SK-MEL-5 (cell line): ENCODE results near the gene NGEF. TPM values are rescaled to one million over a fixed set of nuclear protein-coding genes. Genes with fewer than 3 reads are reported as not detected.

Experiments
- small RNA-seq, 2 experiments: library from RNA; depleted of rRNA; stranded (forward); fragments of <200 nt; gene quantifications; one replicate each; pipeline ENCODE3, GENCODE V24; 2014
- total RNA-seq: library from RNA; depleted of rRNA; stranded (reverse); fragments of >200 nt; shearing (Covaris generic); gene quantifications from 2 replicates; pipeline ENCODE4 v1.2.3, GENCODE V29; 2014; rRNA removed

NGEF gene
- total RNA-seq, 1 experiment from 2014 or later: not detected

Small RNA genes lying within 50 kb of the gene (small RNA-seq; reads per million reads assigned to genes)
- 0 reads per million in 2 experiments for gene RF00019

Other genes with a start within 250 kb of the NGEF start
- gene KCNJ13, start 236.7 kb downstream of the NGEF start, total RNA-seq: 2.2 and 2.3 TPM in 2 replicates
- gene SNORC, start 143.0 kb downstream of the NGEF start, total RNA-seq: 0.55 and 1.1 TPM in 2 replicates
- not detected in 2 replicates for gene NEU2, start 19.4 kb upstream of the NGEF start, total RNA-seq
- 0.08 and 0.50 TPM in 2 replicates for gene INPP5D, start 47.1 kb upstream of the NGEF start, total RNA-seq
- 28.1 and 28.7 TPM in 2 replicates for gene ATG16L1, start 238.4 kb upstream of the NGEF start, total RNA-seq